A673 (cell line): ENCODE measurements around the gene HDAC4.

Source experiments
- EZH2 ChIP-seq: fragments of 200-600 bp; sonication (generic); IDR thresholded peaks from 2 replicates; pipeline ENCODE4 v1.6.1; 2017; ENCODE audit warnings: borderline replicate concordance, low read depth, mild to moderate bottlenecking, mixed read lengths, antibody characterized with exemption, low read length; ENCODE audit not compliant: poor library complexity, severe bottlenecking
- TF ChIP-seq, protein P1 (sequence below): fragments of 300-800, 200-600 bp; sonication (generic); conservative IDR thresholded peaks from 2 replicates; pipeline ENCODE4 v1.5.1; 2017; ENCODE audit warnings: low read depth, mild to moderate bottlenecking, antibody characterized with exemption, low read length, moderate library complexity, mixed read lengths

DNA sequence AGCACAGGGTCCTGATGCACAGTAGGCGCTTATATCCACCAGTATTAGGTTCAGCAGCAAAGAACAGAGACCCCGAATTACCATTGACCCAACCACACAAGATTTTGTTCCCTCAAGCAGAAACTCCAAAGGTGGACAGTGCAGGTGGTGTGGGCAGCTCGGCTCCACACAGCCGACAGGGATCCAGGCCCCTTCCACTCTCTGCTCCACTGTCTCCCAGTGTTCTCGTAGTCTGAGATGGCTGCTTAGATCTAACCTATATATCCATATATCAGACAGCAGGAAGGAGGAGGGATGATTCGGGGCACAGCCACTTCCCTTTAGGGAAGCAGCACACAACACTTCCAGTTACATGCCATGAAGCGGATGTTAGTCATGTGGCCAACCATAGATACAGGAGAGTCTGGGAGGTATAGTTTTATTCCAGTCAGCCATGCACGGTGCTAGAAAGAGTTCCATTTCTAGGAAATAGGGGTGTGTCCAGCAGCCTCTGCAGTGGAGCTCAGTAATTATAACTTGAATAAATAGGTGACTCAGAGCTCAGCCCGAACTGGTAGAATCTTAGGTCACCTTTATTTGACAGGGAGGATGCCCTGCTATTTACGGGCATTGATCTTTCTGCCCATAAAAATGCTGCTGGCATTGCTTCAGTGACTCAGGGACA lies 394.1 kb downstream of the HDAC4 start:
- TF ChIP-seq, protein P1, sequence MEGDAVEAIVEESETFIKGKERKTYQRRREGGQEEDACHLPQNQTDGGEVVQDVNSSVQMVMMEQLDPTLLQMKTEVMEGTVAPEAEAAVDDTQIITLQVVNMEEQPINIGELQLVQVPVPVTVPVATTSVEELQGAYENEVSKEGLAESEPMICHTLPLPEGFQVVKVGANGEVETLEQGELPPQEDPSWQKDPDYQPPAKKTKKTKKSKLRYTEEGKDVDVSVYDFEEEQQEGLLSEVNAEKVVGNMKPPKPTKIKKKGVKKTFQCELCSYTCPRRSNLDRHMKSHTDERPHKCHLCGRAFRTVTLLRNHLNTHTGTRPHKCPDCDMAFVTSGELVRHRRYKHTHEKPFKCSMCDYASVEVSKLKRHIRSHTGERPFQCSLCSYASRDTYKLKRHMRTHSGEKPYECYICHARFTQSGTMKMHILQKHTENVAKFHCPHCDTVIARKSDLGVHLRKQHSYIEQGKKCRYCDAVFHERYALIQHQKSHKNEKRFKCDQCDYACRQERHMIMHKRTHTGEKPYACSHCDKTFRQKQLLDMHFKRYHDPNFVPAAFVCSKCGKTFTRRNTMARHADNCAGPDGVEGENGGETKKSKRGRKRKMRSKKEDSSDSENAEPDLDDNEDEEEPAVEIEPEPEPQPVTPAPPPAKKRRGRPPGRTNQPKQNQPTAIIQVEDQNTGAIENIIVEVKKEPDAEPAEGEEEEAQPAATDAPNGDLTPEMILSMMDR, result no peak
- no peak for TF ChIP-seq EZH2
